ENCODE results near the gene RIMKLB.
"Not testable (repeated sequence)": the region's sequence is repeated elsewhere in the genome, so short reads cannot be mapped to it uniquely, and the experiment has no call there.

Gene RIMKLB

DNA sequence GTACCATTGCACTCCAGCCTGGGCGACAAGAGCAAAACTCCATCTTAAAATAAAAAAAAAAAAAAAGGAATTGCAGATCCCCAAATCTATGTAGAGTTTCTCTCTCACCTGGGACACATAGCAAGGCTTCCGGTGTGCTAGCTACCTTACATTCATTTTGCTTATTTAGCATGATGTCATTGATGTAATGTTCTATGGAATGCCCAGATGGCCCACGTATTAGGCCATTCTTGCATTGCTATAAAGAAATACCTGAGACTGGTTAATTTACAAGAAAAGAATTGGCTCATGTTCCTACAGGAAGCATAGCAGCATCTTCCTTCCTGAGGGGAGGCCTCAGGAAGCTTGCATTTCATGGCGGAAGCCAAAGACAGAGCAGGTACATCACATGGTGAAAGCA lies 87.7 kb downstream of the RIMKLB start:
- WGBS, 2 experiments, result 95 to 99% methylated on average over 4 of the region's 4 CpGs
- Histone ChIP-seq H3K4me1 (ENCODE audit: control insufficient read depth, insufficient read depth, low read length) (peaks cover 3% of the 10 kb centered on the region), H3K9me3 (ENCODE audit: control insufficient read depth, low read length) (no peaks in the 10 kb centered on the region), H3K27me3 (ENCODE audit: control insufficient read depth, insufficient read depth, low read length, poor library complexity, severe bottlenecking) (no peaks in the 10 kb centered on the region), H3K36me3 (ENCODE audit: control insufficient read depth, insufficient read depth, low read length) (peaks cover 3% of the 10 kb centered on the region), H3K27ac (ENCODE audit: insufficient read depth, low read depth, low read length, poor library complexity, severe bottlenecking) (no peak overlapping the region), H3K4me3 (ENCODE audit: insufficient read depth, low read depth, low read length) (no peak overlapping the region)

DNA sequence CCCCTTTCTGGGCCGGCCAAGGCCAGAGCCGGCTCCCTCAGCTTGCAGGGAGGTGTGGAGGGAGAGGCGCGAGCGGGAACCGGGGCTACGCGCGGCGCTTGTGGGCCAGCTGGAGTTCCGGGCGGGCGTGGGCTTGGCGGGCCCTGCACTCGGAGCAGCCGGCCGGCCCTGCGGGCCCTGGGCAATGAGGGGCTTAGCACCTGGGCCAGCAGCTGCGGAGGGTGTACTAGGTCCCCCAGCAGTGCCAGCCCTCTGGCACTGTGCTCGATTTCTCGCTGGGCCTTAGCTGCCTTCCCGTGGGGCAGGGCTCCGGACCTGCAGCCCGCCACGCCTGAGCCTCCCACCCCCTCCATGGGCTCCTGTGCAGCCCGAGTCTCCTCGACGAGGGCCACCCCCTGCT lies 89.4 kb downstream of the RIMKLB start:
- H3K4me3 ChIP-seq (ENCODE audit: insufficient read depth, low read depth, low read length); H3K4me1 ChIP-seq (ENCODE audit: control insufficient read depth, insufficient read depth, low read length); H3K27me3 ChIP-seq (ENCODE audit: control insufficient read depth, insufficient read depth, low read length, poor library complexity, severe bottlenecking); H3K9me3 ChIP-seq (ENCODE audit: control insufficient read depth, low read length); H3K27ac ChIP-seq (ENCODE audit: insufficient read depth, low read depth, low read length, poor library complexity, severe bottlenecking); H3K36me3 ChIP-seq (ENCODE audit: control insufficient read depth, insufficient read depth, low read length): not testable (repeated sequence)
- WGBS, 2 experiments, result 95 to 97% methylated on average over 28 of the region's 28 CpGs

DNA sequence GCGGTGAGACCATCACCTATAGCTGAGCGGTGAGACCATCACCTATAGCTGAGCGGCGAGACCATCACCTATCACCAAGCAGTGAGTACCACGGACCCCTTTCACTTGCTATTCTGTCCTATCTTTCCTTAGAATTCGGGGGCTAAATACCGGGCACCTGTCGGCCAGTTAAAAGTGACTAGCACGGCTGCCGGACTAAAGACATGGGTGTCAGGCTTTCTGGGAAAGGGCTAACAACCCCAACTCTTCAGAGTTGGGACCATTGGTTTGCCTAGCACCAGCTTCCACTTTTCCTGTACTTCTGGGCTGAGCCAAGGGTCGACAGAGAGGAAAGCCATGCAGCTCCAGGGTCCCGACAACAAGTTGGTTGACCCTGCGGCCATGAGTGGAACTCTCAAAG lies 90.9 kb downstream of the RIMKLB start:
- WGBS, 2 experiments, result 7 to 9% methylated on average over 13 of the region's 13 CpGs
- H3K27me3 ChIP-seq (ENCODE audit: control insufficient read depth, insufficient read depth, low read length, poor library complexity, severe bottlenecking); H3K36me3 ChIP-seq (ENCODE audit: control insufficient read depth, insufficient read depth, low read length); H3K4me1 ChIP-seq (ENCODE audit: control insufficient read depth, insufficient read depth, low read length); H3K9me3 ChIP-seq (ENCODE audit: control insufficient read depth, low read length); H3K27ac ChIP-seq (ENCODE audit: insufficient read depth, low read depth, low read length, poor library complexity, severe bottlenecking): not testable (repeated sequence)
- H3K4me3 ChIP-seq (ENCODE audit: insufficient read depth, low read depth, low read length), result peak overlapping the region; percentile 45

DNA sequence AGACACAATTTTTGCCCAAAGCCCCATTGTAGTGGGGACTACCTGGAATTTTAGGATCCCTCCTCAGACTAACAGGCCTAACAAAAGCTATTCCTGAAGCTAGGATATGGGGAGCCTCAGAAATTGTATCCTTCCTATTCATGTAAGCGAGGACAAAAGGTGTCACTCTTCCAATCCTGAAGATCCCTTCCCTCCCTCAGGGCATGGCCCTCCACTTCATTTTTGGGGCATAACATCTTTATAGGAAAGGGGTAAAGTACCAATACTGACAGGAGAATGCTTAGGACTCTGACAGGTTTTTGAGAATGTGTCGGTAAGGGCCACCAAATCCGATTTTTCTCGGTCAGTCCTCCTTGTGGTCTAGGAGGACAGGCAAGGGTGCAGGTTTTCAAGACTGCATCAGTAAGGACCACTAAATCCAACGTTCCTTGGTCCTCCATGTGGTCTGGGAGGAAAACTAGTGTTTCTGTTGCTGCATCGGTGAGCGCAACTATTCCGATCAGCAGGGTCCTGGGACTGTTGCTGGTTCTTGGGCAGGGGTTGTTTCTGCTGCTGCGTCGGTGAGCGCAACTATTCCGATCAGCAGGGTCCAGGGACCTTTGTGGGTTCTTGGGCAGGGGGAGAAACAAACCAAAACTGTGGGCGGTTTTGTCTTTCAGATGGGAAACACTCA lies 91.7 kb downstream of the RIMKLB start:
- peak overlapping the region; percentile 45 for H3K4me3 ChIP-seq (ENCODE audit: insufficient read depth, low read depth, low read length)
- not testable (repeated sequence) for H3K27ac ChIP-seq (ENCODE audit: insufficient read depth, low read depth, low read length, poor library complexity, severe bottlenecking); H3K4me1 ChIP-seq (ENCODE audit: control insufficient read depth, insufficient read depth, low read length); H3K36me3 ChIP-seq (ENCODE audit: control insufficient read depth, insufficient read depth, low read length); H3K27me3 ChIP-seq (ENCODE audit: control insufficient read depth, insufficient read depth, low read length, poor library complexity, severe bottlenecking); H3K9me3 ChIP-seq (ENCODE audit: control insufficient read depth, low read length)
- 15 to 17% methylated on average over 13 of the region's 13 CpGs for WGBS, 2 experiments

DNA sequence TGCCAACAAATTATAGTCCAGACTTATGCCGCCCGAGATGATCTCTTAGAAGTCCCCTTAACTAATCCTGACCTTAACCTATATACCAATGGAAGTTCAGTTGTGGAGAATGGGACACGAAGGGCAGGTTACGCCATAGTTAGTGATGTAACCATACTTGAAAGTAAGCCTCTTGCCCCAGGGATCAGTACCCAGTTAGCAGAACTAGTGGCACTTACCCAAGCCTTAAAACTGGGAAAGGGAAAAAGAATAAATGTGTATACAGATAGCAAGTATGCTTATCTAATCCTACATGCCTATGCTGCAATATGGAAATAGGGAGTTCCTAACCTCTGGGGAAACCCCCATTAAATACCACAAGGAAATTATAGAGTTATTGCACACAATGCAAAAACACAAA lies 95.4 kb downstream of the RIMKLB start:
- 91 to 95% methylated on average over 2 to 4 of the region's 4 CpGs for WGBS, 2 experiments
- H3K4me3 ChIP-seq (ENCODE audit: insufficient read depth, low read depth, low read length); H3K36me3 ChIP-seq (ENCODE audit: control insufficient read depth, insufficient read depth, low read length); H3K27ac ChIP-seq (ENCODE audit: insufficient read depth, low read depth, low read length, poor library complexity, severe bottlenecking); H3K9me3 ChIP-seq (ENCODE audit: control insufficient read depth, low read length); H3K27me3 ChIP-seq (ENCODE audit: control insufficient read depth, insufficient read depth, low read length, poor library complexity, severe bottlenecking); H3K4me1 ChIP-seq (ENCODE audit: control insufficient read depth, insufficient read depth, low read length): not testable (repeated sequence)

DNA sequence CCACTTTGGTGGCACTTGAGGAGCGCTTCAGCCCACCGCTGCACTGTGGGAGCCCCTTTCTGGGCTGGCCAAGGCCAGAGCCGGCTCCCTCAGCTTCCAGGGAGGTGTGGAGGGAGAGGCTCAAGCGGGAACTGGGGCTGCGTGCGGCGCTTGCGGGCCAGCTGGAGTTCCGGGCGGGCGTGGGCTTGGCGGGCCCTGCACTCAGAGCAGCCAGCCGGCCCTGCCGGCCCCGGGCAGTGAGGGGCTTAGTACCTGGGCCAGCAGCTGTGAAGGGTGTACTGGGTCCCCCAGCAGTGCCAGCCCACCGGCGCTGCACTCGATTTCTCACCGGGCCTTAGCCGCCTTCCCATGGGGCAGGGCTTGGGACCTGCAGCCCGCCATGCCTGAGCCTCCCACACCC lies 96.8 kb downstream of the RIMKLB start:
- H3K4me3 ChIP-seq (ENCODE audit: insufficient read depth, low read depth, low read length); H3K36me3 ChIP-seq (ENCODE audit: control insufficient read depth, insufficient read depth, low read length); H3K9me3 ChIP-seq (ENCODE audit: control insufficient read depth, low read length); H3K27ac ChIP-seq (ENCODE audit: insufficient read depth, low read depth, low read length, poor library complexity, severe bottlenecking); H3K4me1 ChIP-seq (ENCODE audit: control insufficient read depth, insufficient read depth, low read length); H3K27me3 ChIP-seq (ENCODE audit: control insufficient read depth, insufficient read depth, low read length, poor library complexity, severe bottlenecking): not testable (repeated sequence)
- 97% methylated on average over 21 of the region's 21 CpGs for WGBS, 2 experiments

DNA sequence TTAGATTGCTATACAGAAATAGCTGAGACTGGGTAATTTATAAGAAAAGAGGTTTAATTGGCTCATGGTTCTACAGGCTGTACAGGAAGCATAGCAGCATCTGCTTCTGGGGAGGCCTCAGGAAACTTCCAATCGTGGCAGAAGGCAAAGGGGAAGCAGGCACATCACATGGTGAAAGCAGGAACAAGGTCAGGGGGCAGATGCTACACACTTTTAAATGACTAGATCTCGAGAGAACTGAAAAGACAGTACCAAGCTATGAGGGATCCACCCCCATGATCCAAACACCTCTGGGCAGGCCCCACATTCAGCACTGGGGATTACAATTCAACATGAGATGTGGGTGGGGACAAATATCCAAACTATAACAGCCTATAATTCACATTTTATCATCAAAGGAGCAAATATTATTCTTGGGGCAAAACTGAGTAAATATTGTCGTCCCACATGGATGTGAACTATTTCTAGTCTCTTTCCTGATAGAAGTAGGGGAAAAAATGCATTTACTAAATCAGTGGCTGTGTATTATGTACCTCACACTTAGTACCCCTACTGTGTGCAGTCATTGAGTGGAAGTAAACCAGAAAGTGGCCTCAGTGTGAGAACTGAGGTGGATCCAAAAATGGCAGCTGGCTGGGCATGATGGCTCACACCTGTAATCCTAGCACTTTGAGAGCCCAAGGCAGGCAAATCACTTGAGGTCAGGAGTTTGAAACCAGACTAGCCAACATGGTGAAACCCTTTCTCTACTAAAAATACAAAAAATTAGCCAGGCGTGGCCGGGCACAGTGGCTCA lies 99.2 kb downstream of the RIMKLB start:
- Histone ChIP-seq H3K36me3 (ENCODE audit: control insufficient read depth, insufficient read depth, low read length) (no peaks in the 10 kb centered on the region), H3K9me3 (ENCODE audit: control insufficient read depth, low read length) (no peaks in the 10 kb centered on the region), H3K4me1 (ENCODE audit: control insufficient read depth, insufficient read depth, low read length) (no peaks in the 10 kb centered on the region), H3K27ac (ENCODE audit: insufficient read depth, low read depth, low read length, poor library complexity, severe bottlenecking) (no peak overlapping the region), H3K27me3 (ENCODE audit: control insufficient read depth, insufficient read depth, low read length, poor library complexity, severe bottlenecking) (no peaks in the 10 kb centered on the region), H3K4me3 (ENCODE audit: insufficient read depth, low read depth, low read length) (no peak overlapping the region)
- WGBS, 2 experiments, result 93% methylated on average over 5 of the region's 5 CpGs

DNA sequence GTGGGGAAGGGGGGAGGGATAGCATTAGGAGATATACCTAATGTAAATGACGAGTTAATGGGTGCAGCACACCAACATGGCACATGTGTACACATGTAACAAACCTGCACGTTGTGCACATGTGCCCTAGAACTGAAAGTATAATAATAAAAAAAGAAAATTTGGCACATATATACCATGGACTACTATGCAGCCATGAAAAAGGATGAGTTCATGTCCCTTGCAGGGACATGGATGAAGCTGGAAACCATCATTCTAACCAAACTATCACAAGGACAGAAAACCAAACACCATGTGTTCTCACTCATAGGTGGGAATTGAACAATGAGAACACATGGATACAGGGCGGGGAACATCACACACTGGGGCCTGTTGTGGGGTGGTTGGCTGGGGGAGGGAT lies 103.4 kb downstream of the RIMKLB start:
- WGBS, 2 experiments, result 92 to 100% methylated on average over 3 of the region's 3 CpGs
- not testable (repeated sequence) for H3K4me1 ChIP-seq (ENCODE audit: control insufficient read depth, insufficient read depth, low read length); H3K36me3 ChIP-seq (ENCODE audit: control insufficient read depth, insufficient read depth, low read length); H3K9me3 ChIP-seq (ENCODE audit: control insufficient read depth, low read length); H3K27ac ChIP-seq (ENCODE audit: insufficient read depth, low read depth, low read length, poor library complexity, severe bottlenecking); H3K4me3 ChIP-seq (ENCODE audit: insufficient read depth, low read depth, low read length); H3K27me3 ChIP-seq (ENCODE audit: control insufficient read depth, insufficient read depth, low read length, poor library complexity, severe bottlenecking)

DNA sequence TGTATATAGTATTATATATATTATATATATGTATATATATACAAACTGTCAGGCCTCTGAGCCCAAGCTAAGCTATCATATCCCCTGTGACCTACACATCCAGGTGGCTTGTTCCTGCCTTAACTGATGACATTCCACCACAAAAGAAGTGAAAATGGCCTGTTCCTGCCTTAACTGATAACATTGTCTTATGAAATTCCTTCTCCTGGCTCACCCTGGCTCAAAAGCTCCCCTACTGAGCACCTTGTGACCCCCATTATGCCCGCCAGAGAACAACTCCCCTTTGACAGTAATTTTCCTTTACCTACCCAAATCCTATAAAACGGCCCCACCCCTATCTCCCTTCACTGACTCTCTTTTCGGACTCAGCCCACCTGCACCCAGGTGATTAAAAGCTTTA lies 107.0 kb downstream of the RIMKLB start:
- H3K27me3 ChIP-seq (ENCODE audit: control insufficient read depth, insufficient read depth, low read length, poor library complexity, severe bottlenecking); H3K4me1 ChIP-seq (ENCODE audit: control insufficient read depth, insufficient read depth, low read length); H3K4me3 ChIP-seq (ENCODE audit: insufficient read depth, low read depth, low read length); H3K27ac ChIP-seq (ENCODE audit: insufficient read depth, low read depth, low read length, poor library complexity, severe bottlenecking); H3K36me3 ChIP-seq (ENCODE audit: control insufficient read depth, insufficient read depth, low read length); H3K9me3 ChIP-seq (ENCODE audit: control insufficient read depth, low read length): not testable (repeated sequence)
- WGBS, 2 experiments, result 81 to 83% methylated on average over 3 of the region's 3 CpGs

DNA sequence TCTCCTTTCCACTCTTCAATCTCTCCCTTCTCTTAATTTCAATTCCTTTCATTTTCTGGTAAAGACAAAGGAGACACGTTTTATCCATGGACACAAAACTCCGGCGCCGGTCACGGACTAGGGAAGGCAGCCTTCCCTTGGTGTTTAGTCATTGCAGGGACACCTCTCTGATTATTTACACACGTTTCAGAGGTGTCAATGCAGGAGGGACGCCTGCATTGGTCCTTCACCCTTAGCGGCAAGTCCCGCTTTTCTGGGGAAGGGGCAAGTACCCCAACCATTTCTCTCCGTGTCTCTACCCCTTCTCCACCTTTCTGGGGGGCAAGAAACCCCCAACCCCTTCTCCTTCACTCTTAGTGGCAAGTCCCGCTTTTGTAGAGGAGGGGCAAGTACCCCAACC lies 107.7 kb downstream of the RIMKLB start:
- not testable (repeated sequence) for H3K27ac ChIP-seq (ENCODE audit: insufficient read depth, low read depth, low read length, poor library complexity, severe bottlenecking); H3K9me3 ChIP-seq (ENCODE audit: control insufficient read depth, low read length); H3K27me3 ChIP-seq (ENCODE audit: control insufficient read depth, insufficient read depth, low read length, poor library complexity, severe bottlenecking); H3K36me3 ChIP-seq (ENCODE audit: control insufficient read depth, insufficient read depth, low read length); H3K4me3 ChIP-seq (ENCODE audit: insufficient read depth, low read depth, low read length); H3K4me1 ChIP-seq (ENCODE audit: control insufficient read depth, insufficient read depth, low read length)
- 90 to 92% methylated on average over 11 of the region's 11 CpGs for WGBS, 2 experiments
